ENCODE results near the gene PLEKHA8.

DNA sequence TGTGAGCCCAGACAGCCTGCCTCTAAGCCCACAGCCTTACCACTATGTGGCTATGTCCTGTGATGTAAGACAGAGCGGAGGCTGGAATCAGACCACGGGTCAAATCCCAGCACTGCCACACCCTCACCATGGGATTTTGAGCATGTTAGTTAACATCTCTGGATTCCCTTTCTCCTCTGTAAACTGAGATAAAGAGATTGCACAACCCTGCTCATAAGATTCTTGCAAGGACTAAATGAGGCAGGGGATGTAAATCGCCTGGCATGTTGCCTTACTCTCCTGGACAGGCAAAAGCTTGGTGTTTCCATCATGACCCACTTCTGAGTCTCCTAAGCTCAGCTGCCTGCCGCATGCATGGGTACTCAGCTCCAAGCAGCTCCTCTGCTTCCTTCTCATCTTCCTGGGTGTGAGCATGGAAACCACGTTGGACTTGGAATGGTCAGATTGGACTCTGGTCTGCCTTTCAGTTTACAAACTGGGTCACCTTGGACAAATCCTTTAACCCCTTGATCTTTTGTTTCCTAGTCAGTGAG, 65.3 kb downstream of the PLEKHA8 start:
- TF ChIP-seq POLR2AphosphoS5 (IDR thresholded peaks at IDR 0.05) = no peak
- TF ChIP-seq, protein P1, sequence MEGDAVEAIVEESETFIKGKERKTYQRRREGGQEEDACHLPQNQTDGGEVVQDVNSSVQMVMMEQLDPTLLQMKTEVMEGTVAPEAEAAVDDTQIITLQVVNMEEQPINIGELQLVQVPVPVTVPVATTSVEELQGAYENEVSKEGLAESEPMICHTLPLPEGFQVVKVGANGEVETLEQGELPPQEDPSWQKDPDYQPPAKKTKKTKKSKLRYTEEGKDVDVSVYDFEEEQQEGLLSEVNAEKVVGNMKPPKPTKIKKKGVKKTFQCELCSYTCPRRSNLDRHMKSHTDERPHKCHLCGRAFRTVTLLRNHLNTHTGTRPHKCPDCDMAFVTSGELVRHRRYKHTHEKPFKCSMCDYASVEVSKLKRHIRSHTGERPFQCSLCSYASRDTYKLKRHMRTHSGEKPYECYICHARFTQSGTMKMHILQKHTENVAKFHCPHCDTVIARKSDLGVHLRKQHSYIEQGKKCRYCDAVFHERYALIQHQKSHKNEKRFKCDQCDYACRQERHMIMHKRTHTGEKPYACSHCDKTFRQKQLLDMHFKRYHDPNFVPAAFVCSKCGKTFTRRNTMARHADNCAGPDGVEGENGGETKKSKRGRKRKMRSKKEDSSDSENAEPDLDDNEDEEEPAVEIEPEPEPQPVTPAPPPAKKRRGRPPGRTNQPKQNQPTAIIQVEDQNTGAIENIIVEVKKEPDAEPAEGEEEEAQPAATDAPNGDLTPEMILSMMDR (IDR thresholded peaks at IDR 0.05) = no peak
- TF ChIP-seq POLR2A (IDR thresholded peaks at IDR 0.05) = no peak
